Endothelial cell (in vitro differentiated cells): Measurements from ENCODE around the gene KRTAP12-2. TPM values are rescaled to one million over a fixed set of nuclear protein-coding genes. Genes with fewer than 3 reads are reported as not detected.
"Not testable (repeated sequence)": the region's sequence is repeated elsewhere in the genome, so short reads cannot be mapped to it uniquely, and the experiment has no call there.

ENCODE experiments used
- DNase-seq: peaks from one replicate; pipeline ENCODE4 v3.0.0; 2021; ENCODE audit warnings: low spot score
- H3K27ac Mint-ChIP-seq: one replicate; pipeline ENCODE4 v1.8.0; 2021; ENCODE audit warnings: mixed read lengths, inconsistent platforms; ENCODE audit not compliant: unreplicated experiment
- H3K27me3 Mint-ChIP-seq: one replicate; pipeline ENCODE4 v1.8.0; 2021; ENCODE audit warnings: mild to moderate bottlenecking, moderate library complexity, mixed read lengths, inconsistent platforms; ENCODE audit not compliant: unreplicated experiment
- H3K36me3 Mint-ChIP-seq: one replicate; pipeline ENCODE4 v1.8.0; 2021; ENCODE audit warnings: mild to moderate bottlenecking, low read depth, mixed read lengths, inconsistent platforms; ENCODE audit not compliant: unreplicated experiment
- H3K4me1 Mint-ChIP-seq: one replicate; pipeline ENCODE4 v1.8.0; 2021; ENCODE audit warnings: mild to moderate bottlenecking, mixed read lengths, inconsistent platforms; ENCODE audit not compliant: unreplicated experiment
- H3K4me3 Mint-ChIP-seq: one replicate; pipeline ENCODE4 v1.8.0; 2021; ENCODE audit warnings: mild to moderate bottlenecking, mixed read lengths, inconsistent platforms; ENCODE audit not compliant: unreplicated experiment
- H3K9me3 Mint-ChIP-seq: one replicate; pipeline ENCODE4 v1.8.0; 2021; ENCODE audit warnings: mixed read lengths, inconsistent platforms; ENCODE audit not compliant: unreplicated experiment
- CTCF ChIP-seq: fragments of 200-600 bp; sonication (generic); IDR thresholded peaks from one replicate; pipeline ENCODE4 v1.5.0; 2021; ENCODE audit warnings: antibody characterized with exemption; ENCODE audit not compliant: unreplicated experiment
- total RNA-seq: library from RNA; stranded (reverse); fragmentation: NEBNext Ultra II Directional; extraction: Animal tissue kit (Norgen Biotek cat#: 25700); gene quantifications from one replicate; pipeline ENCODE4 v1.2.1, GENCODE V29; 2021; ENCODE audit not compliant: unreplicated experiment

Gene KRTAP12-2
- total RNA-seq, 1 donor from 2014 or later: not detected

- no peak for DNase-seq
- H3K27me3 Mint-ChIP-seq: peaks cover 11% of the 10 kb centered on the region
- TF ChIP-seq CTCF: no peak
- H3K4me1 Mint-ChIP-seq: no peaks in the 10 kb centered on the region
- no peak overlapping the region for H3K27ac Mint-ChIP-seq
- no peaks in the 10 kb centered on the region for H3K9me3 Mint-ChIP-seq
- H3K4me3 Mint-ChIP-seq: no peak overlapping the region
- H3K36me3 Mint-ChIP-seq: no peaks in the 10 kb centered on the region
These were observed 16.3 kb downstream of the KRTAP12-2 start for GRCh38 chr21:44650265-44650972.

- H3K4me3 Mint-ChIP-seq: no peak overlapping the region
- no peaks in the 10 kb centered on the region for H3K9me3 Mint-ChIP-seq
- DNase-seq: no peak
- H3K4me1 Mint-ChIP-seq: no peaks in the 10 kb centered on the region
- H3K27me3 Mint-ChIP-seq: peaks cover 11% of the 10 kb centered on the region
- no peak overlapping the region for H3K27ac Mint-ChIP-seq
- TF ChIP-seq CTCF: no peak
- no peaks in the 10 kb centered on the region for H3K36me3 Mint-ChIP-seq
These were observed 17.1 kb downstream of the KRTAP12-2 start for GRCh38 chr21:44649521-44650100.

- Mint-ChIP-seq H3K9me3 (no peaks in the 10 kb centered on the region), H3K4me3 (no peak overlapping the region), H3K4me1 (no peaks in the 10 kb centered on the region), H3K27me3 (peaks cover 11% of the 10 kb centered on the region), H3K27ac (no peak overlapping the region), H3K36me3 (no peaks in the 10 kb centered on the region)
- DNase-seq: no peak
- TF ChIP-seq CTCF: no peak
These were observed 18.0 kb downstream of the KRTAP12-2 start for GRCh38 chr21:44648557-44649311.

GRCh38 chr21:44647222-44647552, 19.5 kb downstream of the KRTAP12-2 start:
- Mint-ChIP-seq H3K4me1 (no peaks in the 10 kb centered on the region), H3K36me3 (no peaks in the 10 kb centered on the region), H3K27ac (no peak overlapping the region), H3K9me3 (no peaks in the 10 kb centered on the region), H3K27me3 (peaks cover 9% of the 10 kb centered on the region), H3K4me3 (no peak overlapping the region)
- no peak for TF ChIP-seq CTCF
- no peak for DNase-seq

GRCh38 chr21:44646366-44647221, 20.1 kb downstream of the KRTAP12-2 start, which contains the start of gene KRTAP10-11:
TSS of gene KRTAP10-11 (plus strand) at chr21:44646414. CDS start at chr21:44646459, 45 bp downstream.
- not testable (repeated sequence) for H3K4me3 Mint-ChIP-seq, H3K36me3 Mint-ChIP-seq, H3K27ac Mint-ChIP-seq, DNase-seq, H3K4me1 Mint-ChIP-seq, H3K9me3 Mint-ChIP-seq, H3K27me3 Mint-ChIP-seq
